ENCODE measurements around the gene PTGR3. TPM values are rescaled to one million over a fixed set of nuclear protein-coding genes. Genes with fewer than 3 reads are reported as not detected.

Gene PTGR3
- total and polyA plus RNA-seq, 4 donors: 6.8 to 18.7 (median 11.4) TPM

DNA sequence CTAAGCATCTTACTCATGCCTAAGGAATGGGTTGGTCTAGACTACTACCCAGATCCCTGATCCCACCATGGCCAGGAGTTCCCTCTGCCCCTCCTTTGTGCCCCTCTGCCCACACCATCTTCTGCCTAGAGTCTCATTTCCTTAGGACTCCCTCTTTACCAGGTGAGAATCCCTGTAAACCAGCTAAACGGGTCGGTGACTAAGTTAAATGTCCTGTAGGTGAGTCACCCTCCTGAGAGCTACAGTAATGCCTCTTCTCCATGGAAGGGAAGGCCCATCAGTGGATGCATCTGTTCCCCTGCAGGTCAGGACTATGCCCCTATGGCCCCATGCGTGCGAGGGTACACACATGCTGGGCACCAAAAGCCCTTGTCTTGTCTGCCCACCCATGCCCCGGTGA is 25.4 kb downstream of the PTGR3 start (continued):
- TF ChIP-seq GABPA (IDR thresholded peaks at IDR 0.05 in 1 of 2, conservative IDR thresholded peaks at IDR 0.05 in 1 of 2): no peak

DNA sequence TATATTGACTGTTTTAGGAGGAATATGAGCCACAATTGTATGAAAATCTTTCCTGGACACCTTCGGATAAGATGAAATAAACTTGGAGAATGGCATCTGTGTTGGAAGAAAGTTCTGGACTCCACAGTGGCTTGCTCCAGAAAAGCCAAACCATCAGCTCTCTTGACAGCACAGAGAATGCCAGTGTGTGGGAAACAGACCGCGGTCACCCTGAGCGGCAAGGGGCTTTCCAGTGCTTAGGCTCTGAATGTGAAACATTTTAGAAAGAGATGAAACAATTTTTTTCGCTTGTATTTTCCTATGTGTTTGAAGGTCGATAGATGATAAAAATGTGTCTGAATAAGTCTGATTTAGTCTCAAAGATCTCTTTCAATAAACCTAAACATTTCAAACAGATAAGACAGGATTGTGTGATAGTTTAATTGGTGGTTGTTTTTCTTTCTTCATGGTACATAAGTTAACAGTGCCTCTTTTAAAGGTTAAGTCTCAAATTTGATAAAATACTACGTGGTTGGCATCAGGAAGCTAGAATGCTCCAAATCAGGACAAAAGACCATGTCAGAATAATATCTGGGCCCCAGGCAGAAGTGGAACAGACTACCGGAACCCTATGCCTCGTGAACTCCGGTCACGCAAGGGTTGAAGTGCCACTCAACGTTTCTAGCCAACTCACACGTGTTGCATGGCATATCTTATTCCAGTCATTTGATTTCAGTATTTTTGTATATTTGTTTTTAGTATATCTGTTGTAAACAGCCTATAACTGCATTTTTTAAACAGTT is 28.9 kb downstream of the PTGR3 start:
- H3K36me3 ChIP-seq (ENCODE audit: control insufficient read depth in 4 of 4, insufficient read depth in 3 of 4, low read depth in 1 of 4, low read length in 3 of 4): no peaks in the 10 kb centered on the region
- H3K9ac ChIP-seq (ENCODE audit: low read depth in 1 of 2, low read length in 2 of 2): no peak overlapping the region
- 91% methylated on average over 13 of the region's 13 CpGs for WGBS
- DNase-seq (ENCODE audit: low spot score): no peak
- no peaks in the 10 kb centered on the region for H3K4me1 ChIP-seq (ENCODE audit: control insufficient read depth in 4 of 4, insufficient read depth in 4 of 4, low read length in 3 of 4)
- H3K4me3 ChIP-seq (ENCODE audit: low read depth in 1 of 3, low read length in 3 of 3): no peak overlapping the region
- no peaks in the 10 kb centered on the region for H3K27me3 ChIP-seq (ENCODE audit: control insufficient read depth in 4 of 4, insufficient read depth in 4 of 4, low read length in 3 of 4)
- H3K27ac ChIP-seq (ENCODE audit: low read depth in 1 of 2, low read length in 2 of 2): no peak overlapping the region
- H3K9me3 ChIP-seq (ENCODE audit: control insufficient read depth in 4 of 4, low read length in 3 of 4): no peaks in the 10 kb centered on the region
- TF ChIP-seq FOXA1 (IDR thresholded peaks at IDR 0.05): no peak
- no peak for TF ChIP-seq RAD21 (IDR thresholded peaks at IDR 0.05)
- TF ChIP-seq, protein P1, sequence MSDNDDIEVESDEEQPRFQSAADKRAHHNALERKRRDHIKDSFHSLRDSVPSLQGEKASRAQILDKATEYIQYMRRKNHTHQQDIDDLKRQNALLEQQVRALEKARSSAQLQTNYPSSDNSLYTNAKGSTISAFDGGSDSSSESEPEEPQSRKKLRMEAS (IDR thresholded peaks at IDR 0.05): no peak
- TF ChIP-seq JUND (IDR thresholded peaks at IDR 0.05): no peak
- no peak for TF ChIP-seq HNF4G (IDR thresholded peaks at IDR 0.05)
- TF ChIP-seq EGR1 (IDR thresholded peaks at IDR 0.05; ENCODE audit: low read depth in 2 of 2): no peak
- TF ChIP-seq, protein P2, sequence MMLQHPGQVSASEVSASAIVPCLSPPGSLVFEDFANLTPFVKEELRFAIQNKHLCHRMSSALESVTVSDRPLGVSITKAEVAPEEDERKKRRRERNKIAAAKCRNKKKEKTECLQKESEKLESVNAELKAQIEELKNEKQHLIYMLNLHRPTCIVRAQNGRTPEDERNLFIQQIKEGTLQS (IDR thresholded peaks at IDR 0.05): no peak
- no peak for TF ChIP-seq YY1 (IDR thresholded peaks at IDR 0.05)
- TF ChIP-seq, protein P3, sequence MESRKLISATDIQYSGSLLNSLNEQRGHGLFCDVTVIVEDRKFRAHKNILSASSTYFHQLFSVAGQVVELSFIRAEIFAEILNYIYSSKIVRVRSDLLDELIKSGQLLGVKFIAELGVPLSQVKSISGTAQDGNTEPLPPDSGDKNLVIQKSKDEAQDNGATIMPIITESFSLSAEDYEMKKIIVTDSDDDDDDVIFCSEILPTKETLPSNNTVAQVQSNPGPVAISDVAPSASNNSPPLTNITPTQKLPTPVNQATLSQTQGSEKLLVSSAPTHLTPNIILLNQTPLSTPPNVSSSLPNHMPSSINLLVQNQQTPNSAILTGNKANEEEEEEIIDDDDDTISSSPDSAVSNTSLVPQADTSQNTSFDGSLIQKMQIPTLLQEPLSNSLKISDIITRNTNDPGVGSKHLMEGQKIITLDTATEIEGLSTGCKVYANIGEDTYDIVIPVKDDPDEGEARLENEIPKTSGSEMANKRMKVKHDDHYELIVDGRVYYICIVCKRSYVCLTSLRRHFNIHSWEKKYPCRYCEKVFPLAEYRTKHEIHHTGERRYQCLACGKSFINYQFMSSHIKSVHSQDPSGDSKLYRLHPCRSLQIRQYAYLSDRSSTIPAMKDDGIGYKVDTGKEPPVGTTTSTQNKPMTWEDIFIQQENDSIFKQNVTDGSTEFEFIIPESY (IDR thresholded peaks at IDR 0.05): no peak
- TF ChIP-seq, protein P4, sequence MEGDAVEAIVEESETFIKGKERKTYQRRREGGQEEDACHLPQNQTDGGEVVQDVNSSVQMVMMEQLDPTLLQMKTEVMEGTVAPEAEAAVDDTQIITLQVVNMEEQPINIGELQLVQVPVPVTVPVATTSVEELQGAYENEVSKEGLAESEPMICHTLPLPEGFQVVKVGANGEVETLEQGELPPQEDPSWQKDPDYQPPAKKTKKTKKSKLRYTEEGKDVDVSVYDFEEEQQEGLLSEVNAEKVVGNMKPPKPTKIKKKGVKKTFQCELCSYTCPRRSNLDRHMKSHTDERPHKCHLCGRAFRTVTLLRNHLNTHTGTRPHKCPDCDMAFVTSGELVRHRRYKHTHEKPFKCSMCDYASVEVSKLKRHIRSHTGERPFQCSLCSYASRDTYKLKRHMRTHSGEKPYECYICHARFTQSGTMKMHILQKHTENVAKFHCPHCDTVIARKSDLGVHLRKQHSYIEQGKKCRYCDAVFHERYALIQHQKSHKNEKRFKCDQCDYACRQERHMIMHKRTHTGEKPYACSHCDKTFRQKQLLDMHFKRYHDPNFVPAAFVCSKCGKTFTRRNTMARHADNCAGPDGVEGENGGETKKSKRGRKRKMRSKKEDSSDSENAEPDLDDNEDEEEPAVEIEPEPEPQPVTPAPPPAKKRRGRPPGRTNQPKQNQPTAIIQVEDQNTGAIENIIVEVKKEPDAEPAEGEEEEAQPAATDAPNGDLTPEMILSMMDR (IDR thresholded peaks at IDR 0.05; ENCODE audit: low read depth, low read length, missing input control): no peak
- TF ChIP-seq RXRA (IDR thresholded peaks at IDR 0.05): no peak
- TF ChIP-seq TAF1 (conservative IDR thresholded peaks at IDR 0.05): no peak

DNA sequence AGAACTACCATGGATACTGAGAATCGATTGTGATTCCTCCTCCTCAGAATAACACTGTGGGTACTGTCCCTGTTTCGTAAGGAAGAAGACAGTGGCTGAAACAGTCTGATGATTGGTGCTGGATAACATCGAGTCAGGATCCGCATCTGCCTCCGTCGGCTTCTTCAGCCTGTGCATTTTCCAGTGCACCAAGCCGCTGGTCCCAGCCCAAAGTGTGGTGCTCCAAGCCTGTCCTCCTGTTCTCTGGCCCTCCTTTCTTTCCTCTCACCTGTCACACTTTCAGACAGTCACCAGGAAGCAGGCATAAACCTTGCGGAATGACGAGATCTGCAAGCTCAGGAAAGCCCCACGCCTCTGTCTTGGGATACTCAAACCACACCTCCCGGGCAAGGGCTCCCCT is 30.6 kb downstream of the PTGR3 start:
- DNase-seq (ENCODE audit: low spot score): no peak
- no peak overlapping the region for H3K9ac ChIP-seq (ENCODE audit: low read depth in 1 of 2, low read length in 2 of 2)
- H3K27me3 ChIP-seq (ENCODE audit: control insufficient read depth in 4 of 4, insufficient read depth in 4 of 4, low read length in 3 of 4): no peaks in the 10 kb centered on the region
- H3K4me1 ChIP-seq (ENCODE audit: control insufficient read depth in 4 of 4, insufficient read depth in 4 of 4, low read length in 3 of 4): no peaks in the 10 kb centered on the region
- no peaks in the 10 kb centered on the region for H3K9me3 ChIP-seq (ENCODE audit: control insufficient read depth in 4 of 4, low read length in 3 of 4)
- H3K4me3 ChIP-seq (ENCODE audit: low read depth in 1 of 3, low read length in 3 of 3): no peak overlapping the region
- H3K36me3 ChIP-seq (ENCODE audit: control insufficient read depth in 4 of 4, insufficient read depth in 3 of 4, low read depth in 1 of 4, low read length in 3 of 4): no peaks in the 10 kb centered on the region
- 94% methylated on average over 11 of the region's 11 CpGs for WGBS
- H3K27ac ChIP-seq (ENCODE audit: low read depth in 1 of 2, low read length in 2 of 2): no peak overlapping the region
- no peak for TF ChIP-seq RAD21 (IDR thresholded peaks at IDR 0.05)
- TF ChIP-seq FOXA1 (IDR thresholded peaks at IDR 0.05): no peak
- TF ChIP-seq, protein P1 (IDR thresholded peaks at IDR 0.05): no peak
- no peak for TF ChIP-seq YY1 (IDR thresholded peaks at IDR 0.05)
- no peak for TF ChIP-seq FOXA2 (IDR thresholded peaks at IDR 0.05)
- no peak for TF ChIP-seq JUND (IDR thresholded peaks at IDR 0.05)
- no peak for TF ChIP-seq RXRA (IDR thresholded peaks at IDR 0.05)
- no peak for TF ChIP-seq TAF1 (conservative IDR thresholded peaks at IDR 0.05)
- TF ChIP-seq, protein P5, sequence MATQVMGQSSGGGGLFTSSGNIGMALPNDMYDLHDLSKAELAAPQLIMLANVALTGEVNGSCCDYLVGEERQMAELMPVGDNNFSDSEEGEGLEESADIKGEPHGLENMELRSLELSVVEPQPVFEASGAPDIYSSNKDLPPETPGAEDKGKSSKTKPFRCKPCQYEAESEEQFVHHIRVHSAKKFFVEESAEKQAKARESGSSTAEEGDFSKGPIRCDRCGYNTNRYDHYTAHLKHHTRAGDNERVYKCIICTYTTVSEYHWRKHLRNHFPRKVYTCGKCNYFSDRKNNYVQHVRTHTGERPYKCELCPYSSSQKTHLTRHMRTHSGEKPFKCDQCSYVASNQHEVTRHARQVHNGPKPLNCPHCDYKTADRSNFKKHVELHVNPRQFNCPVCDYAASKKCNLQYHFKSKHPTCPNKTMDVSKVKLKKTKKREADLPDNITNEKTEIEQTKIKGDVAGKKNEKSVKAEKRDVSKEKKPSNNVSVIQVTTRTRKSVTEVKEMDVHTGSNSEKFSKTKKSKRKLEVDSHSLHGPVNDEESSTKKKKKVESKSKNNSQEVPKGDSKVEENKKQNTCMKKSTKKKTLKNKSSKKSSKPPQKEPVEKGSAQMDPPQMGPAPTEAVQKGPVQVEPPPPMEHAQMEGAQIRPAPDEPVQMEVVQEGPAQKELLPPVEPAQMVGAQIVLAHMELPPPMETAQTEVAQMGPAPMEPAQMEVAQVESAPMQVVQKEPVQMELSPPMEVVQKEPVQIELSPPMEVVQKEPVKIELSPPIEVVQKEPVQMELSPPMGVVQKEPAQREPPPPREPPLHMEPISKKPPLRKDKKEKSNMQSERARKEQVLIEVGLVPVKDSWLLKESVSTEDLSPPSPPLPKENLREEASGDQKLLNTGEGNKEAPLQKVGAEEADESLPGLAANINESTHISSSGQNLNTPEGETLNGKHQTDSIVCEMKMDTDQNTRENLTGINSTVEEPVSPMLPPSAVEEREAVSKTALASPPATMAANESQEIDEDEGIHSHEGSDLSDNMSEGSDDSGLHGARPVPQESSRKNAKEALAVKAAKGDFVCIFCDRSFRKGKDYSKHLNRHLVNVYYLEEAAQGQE (IDR thresholded peaks at IDR 0.05): no peak
- TF ChIP-seq, protein P3 (IDR thresholded peaks at IDR 0.05): no peak
- no peak for TF ChIP-seq GABPA (IDR thresholded peaks at IDR 0.05 in 1 of 2, conservative IDR thresholded peaks at IDR 0.05 in 1 of 2)
- no peak for TF ChIP-seq SP1 (IDR thresholded peaks at IDR 0.05)
- no peak for TF ChIP-seq EGR1 (IDR thresholded peaks at IDR 0.05; ENCODE audit: low read depth in 2 of 2)
- TF ChIP-seq, protein P2 (IDR thresholded peaks at IDR 0.05): no peak
- TF ChIP-seq HNF4G (IDR thresholded peaks at IDR 0.05): no peak
- TF ChIP-seq NR2F2 (IDR thresholded peaks at IDR 0.05): no peak
